Measurements from ENCODE around the gene DCAF17. TPM values are rescaled to one million over a fixed set of nuclear protein-coding genes. Genes with fewer than 3 reads are reported as not detected.
"Not testable (repeated sequence)": the region's sequence is repeated elsewhere in the genome, so short reads cannot be mapped to it uniquely, and the experiment has no call there.

The DCAF17 gene
- total RNA-seq, 1 donor from 2014 or later, result 12.4 TPM

DNA sequence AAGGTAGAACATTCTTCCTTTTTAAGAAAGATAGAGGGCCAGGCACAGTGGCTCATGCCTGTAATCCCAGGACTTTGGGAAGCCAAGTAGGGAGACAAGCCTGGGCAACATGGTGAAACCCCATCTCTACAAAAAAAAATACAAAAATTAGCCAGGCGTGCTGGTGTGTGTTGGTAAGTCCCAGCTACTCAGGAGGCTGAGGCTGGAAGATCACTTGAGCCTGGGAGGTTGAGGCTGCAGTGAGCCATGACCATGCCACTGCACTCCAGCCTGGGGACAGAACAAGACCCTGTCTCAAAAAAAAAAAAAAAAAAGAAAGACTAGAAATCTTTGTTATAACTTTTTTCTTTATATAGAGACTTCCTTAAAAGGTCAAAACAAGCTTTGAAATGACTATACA, 96.8 kb downstream of the DCAF17 start:
- intact Hi-C loops (cut with DNase I); DNase-seq (ENCODE audit: low spot score): not testable (repeated sequence)

DNA sequence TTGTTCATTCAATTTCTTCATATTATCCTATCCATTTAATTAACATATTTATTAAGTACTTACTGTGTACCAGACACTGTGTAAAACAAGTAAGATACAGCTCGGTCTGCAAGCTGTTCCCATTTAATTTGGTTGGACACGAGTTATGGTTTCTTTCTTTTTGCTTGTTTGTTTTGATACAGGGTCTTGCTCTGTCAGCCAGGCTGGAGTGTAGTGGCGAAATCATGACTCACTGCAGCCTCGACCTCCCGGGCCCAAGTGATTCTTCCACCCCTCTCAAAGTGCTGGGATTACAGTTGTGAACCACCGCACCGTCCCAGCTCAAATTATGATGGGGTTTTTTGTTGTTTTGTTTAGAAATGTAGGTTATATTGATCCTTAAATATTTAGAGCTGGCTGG, 97.3 kb downstream of the DCAF17 start:
- intact Hi-C loops (cut with DNase I), result no loop called here
- DNase-seq (ENCODE audit: low spot score), result no peak

DNA sequence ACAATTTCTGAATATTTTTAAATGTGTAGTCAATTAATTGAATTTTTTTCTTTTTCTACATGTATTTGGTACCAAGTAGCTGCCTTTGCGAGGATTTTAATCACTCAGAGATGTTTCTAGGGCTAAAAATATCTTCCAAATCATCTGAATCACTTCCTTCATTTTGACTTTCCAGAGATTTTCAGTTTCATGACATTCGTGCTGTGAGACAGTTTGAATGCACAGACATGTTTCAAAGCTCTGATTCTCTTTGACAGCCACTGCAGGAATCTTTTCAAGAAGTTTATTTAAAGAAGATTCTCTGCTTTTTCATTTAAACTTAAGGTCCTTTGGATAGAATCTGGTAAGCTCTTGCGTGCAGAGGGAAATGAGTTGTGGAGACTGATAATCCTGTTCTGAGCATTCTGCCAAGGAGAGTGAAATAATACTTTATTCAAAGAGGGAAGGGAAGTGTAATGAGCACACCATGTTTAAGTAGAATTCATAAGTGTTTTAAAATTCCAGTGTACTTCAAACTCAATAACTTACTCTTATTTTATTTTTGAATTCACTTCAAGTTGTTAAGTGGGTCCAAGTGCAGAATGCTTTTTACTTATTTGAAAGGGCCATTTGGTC, 97.9 kb downstream of the DCAF17 start:
- intact Hi-C loops (cut with DNase I), result no loop called here
- DNase-seq (ENCODE audit: low spot score), result no peak

DNA sequence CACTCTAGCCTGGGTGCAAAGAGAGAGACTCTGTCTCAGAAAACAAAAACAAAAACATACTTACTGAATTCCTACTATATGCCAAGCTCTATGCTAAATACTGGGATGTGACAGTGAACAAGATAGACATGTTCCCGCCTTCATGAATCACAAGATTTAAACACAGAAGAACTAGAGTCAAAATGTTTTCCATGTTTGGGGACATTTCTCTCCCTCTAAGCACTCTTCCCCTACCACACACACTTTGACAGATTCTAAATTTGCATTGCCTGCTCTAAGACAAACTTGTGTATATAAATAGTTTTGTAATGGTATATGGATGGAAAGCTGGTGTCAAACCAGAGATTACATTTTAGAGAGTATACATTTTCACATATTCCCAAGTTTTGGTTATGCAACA, 99.3 kb downstream of the DCAF17 start:
- no peak for DNase-seq (ENCODE audit: low spot score)

More for the DNA sequence above, 99.3 kb downstream of the DCAF17 start:
- intact Hi-C loops (cut with DNase I), result no loop called here

Other genes starting within 250 kb of the DCAF17 start
- 10.5 TPM for gene METTL8, start 236 bp upstream of the DCAF17 start, total RNA-seq
- gene CYBRD1, start 88.2 kb downstream of the DCAF17 start, total RNA-seq, result 39.7 TPM

Measured in cardiac septum (tissue), 1 donor.